Esophagus muscularis mucosa (tissue), 3 donors: ENCODE data around the gene CHI3L2.

Experiments used
- CTCF ChIP-seq, 3 experiments: fragments of 200-600 bp in 2 of 3; fragments of 450-650 bp in 1 of 3; sonication (generic) in 2 of 3; IDR thresholded peaks; one replicate each; pipeline ENCODE4 v1.5.1; 2017 to 2019; ENCODE audit warnings: antibody characterized with exemption in 3 of 3, mild to moderate bottlenecking in 2 of 3, moderate library complexity in 1 of 3
- EP300 ChIP-seq: sonication (generic); formaldehyde crosslinking; IDR thresholded peaks from one replicate; pipeline ENCODE4 v1.6.1; 2017; ENCODE audit warnings: antibody characterized with exemption

- peak; percentile 81 to 93 (median 91) for TF ChIP-seq CTCF (IDR thresholded peaks at IDR 0.05)
- no peak for TF ChIP-seq EP300
These were observed 5.0 kb upstream of the CHI3L2 start for GRCh38 chr1:111222308-111223125.
